Sigmoid colon (tissue), 4 donors: ENCODE results near the gene MYO5A.

Source experiments
- EP300 ChIP-seq, 4 donors: sonication (generic); formaldehyde crosslinking; IDR thresholded peaks; one replicate each; pipeline ENCODE4 v1.6.1; 2017; ENCODE audit warnings: antibody characterized with exemption in 4 of 4
- POLR2A ChIP-seq, 2 donors: fragments of 450-650 bp; IDR thresholded peaks; one replicate each; pipeline ENCODE4 v1.6.1; 2016; ENCODE audit warnings: antibody characterized with exemption in 2 of 2, mild to moderate bottlenecking in 2 of 2, moderate library complexity in 2 of 2
- POLR2AphosphoS5 ChIP-seq, 4 donors: sonication (generic); formaldehyde crosslinking; IDR thresholded peaks; one replicate each; pipeline ENCODE4 v1.6.1; 2017; ENCODE audit warnings: antibody characterized with exemption in 4 of 4
- TF ChIP-seq, protein P1 (sequence below), 4 experiments: fragments of 450-650 bp in 3 of 4; fragments of 200-600 bp in 1 of 4; IDR thresholded peaks; one replicate each; pipeline ENCODE4 v1.5.1; 2016 to 2019; ENCODE audit warnings: antibody characterized with exemption in 4 of 4, mild to moderate bottlenecking in 3 of 4, moderate library complexity in 2 of 4

DNA sequence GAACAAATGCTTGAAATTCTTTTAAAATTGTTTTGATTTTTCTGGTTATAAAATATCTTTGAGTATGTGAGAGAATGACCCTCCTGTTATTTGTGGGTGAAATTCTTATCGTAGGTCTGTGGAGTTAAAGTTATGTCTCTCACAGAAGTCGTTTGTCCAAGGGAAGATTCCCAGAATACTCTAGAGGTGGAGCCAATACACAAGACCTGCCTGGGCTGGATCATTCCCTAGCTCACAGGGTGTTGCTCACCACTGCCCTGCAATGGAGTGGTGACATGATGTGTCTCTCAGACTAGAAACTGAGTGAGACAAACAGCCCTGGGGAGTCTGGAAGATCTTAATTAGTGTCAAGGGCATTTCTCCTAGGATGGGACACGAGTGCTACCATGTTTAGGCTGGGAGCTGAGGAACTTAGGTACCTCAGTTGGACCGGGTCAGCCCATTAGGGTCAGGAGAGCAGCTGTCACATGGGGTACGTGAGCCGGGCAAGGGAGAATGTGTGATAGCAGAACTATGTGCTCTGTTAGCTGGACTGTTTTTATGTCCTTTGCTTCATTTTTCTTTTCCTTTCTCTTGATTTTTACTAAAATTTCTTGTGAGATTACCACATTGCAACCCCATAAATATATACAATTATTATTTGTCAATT lies 179.5 kb downstream of the MYO5A start:
- TF ChIP-seq, protein P1, sequence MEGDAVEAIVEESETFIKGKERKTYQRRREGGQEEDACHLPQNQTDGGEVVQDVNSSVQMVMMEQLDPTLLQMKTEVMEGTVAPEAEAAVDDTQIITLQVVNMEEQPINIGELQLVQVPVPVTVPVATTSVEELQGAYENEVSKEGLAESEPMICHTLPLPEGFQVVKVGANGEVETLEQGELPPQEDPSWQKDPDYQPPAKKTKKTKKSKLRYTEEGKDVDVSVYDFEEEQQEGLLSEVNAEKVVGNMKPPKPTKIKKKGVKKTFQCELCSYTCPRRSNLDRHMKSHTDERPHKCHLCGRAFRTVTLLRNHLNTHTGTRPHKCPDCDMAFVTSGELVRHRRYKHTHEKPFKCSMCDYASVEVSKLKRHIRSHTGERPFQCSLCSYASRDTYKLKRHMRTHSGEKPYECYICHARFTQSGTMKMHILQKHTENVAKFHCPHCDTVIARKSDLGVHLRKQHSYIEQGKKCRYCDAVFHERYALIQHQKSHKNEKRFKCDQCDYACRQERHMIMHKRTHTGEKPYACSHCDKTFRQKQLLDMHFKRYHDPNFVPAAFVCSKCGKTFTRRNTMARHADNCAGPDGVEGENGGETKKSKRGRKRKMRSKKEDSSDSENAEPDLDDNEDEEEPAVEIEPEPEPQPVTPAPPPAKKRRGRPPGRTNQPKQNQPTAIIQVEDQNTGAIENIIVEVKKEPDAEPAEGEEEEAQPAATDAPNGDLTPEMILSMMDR (IDR thresholded peaks at IDR 0.05): no peak
- no peak for TF ChIP-seq POLR2AphosphoS5 (IDR thresholded peaks at IDR 0.05)
- TF ChIP-seq EP300 (IDR thresholded peaks at IDR 0.05): no peak
- no peak for TF ChIP-seq POLR2A (IDR thresholded peaks at IDR 0.05)
